Common myeloid progenitor, CD34-positive (primary cell): Measurements from ENCODE around the gene ZNF740. TPM values are rescaled to one million over a fixed set of nuclear protein-coding genes. Genes with fewer than 3 reads are reported as not detected.

Experiments used
- CTCF ChIA-PET: fragments of 350-600 bp; sonication (Branson Sonifier 250); formaldehyde crosslinking; loops from one replicate; lab custom pipeline; 2021; ENCODE audit warnings: antibody characterized with exemption; lab: Charles Lee
- POLR2A ChIA-PET: fragments of 350-600 bp; sonication (Branson Sonifier 250); formaldehyde crosslinking; loops from one replicate; lab custom pipeline; 2021; ENCODE audit warnings: antibody characterized with exemption; lab: Charles Lee
- DNase-seq, 3 donors: peaks; one replicate each; pipeline versions ENCODE4 v3.0.0 to v3.0.0-alpha.2; 2013
- H3K27ac ChIP-seq, 2 experiments: 1 replicate in 1 of 2; 2 replicates in 1 of 2; pipeline ENCODE4 v1.7.0; 2013; ENCODE audit warnings: inconsistent platforms in 2 of 2, low read length in 2 of 2, mild to moderate bottlenecking in 2 of 2, low read depth in 1 of 2, moderate library complexity in 1 of 2; ENCODE audit not compliant: severe bottlenecking in 2 of 2, insufficient read depth in 1 of 2, poor library complexity in 1 of 2
- H3K27me3 ChIP-seq, 5 experiments: replicated peaks in 2 of 5; 1 replicate in 3 of 5; 2 replicates in 2 of 5; pipeline versions ENCODE4 v1.6.1 to v1.7.0; 2013; ENCODE audit warnings: low read length in 4 of 5, mild to moderate bottlenecking in 2 of 5, moderate library complexity in 2 of 5, inconsistent platforms in 1 of 5; ENCODE audit not compliant: insufficient read depth in 5 of 5, control insufficient read depth in 4 of 5
- H3K36me3 ChIP-seq, 4 experiments: 1 replicate in 2 of 4; 2 replicates in 2 of 4; pipeline versions ENCODE4 v1.6.1 to v1.7.0; 2013; ENCODE audit warnings: low read length in 3 of 4, control low read depth in 1 of 4, mild to moderate bottlenecking in 1 of 4; ENCODE audit not compliant: control insufficient read depth in 4 of 4, insufficient read depth in 4 of 4
- H3K4me1 ChIP-seq, 4 experiments: 1 replicate in 3 of 4; 2 replicates in 1 of 4; pipeline versions ENCODE4 v1.6.1 to v1.7.1; 2013; ENCODE audit warnings: low read length in 3 of 4, mild to moderate bottlenecking in 3 of 4, control low read depth in 1 of 4, inconsistent platforms in 1 of 4, moderate library complexity in 1 of 4; ENCODE audit not compliant: control insufficient read depth in 4 of 4, insufficient read depth in 4 of 4; ENCODE audit errors: control extremely low read depth in 1 of 4
- H3K4me3 ChIP-seq, 7 experiments: 1 replicate in 4 of 7; 2 replicates in 3 of 7; pipeline versions ENCODE4 v1.5.1 to v1.7.0; 2013; ENCODE audit warnings: mild to moderate bottlenecking in 7 of 7, low read length in 6 of 7, moderate library complexity in 6 of 7, inconsistent platforms in 2 of 7, low read depth in 2 of 7, control low read depth in 1 of 7; ENCODE audit not compliant: insufficient read depth in 4 of 7, control insufficient read depth in 1 of 7; ENCODE audit errors: extremely low read depth in 1 of 7
- H3K9me3 ChIP-seq, 5 experiments: 1 replicate in 4 of 5; 2 replicates in 1 of 5; pipeline versions ENCODE4 v1.6.1 to v1.7.1; 2013; ENCODE audit warnings: low read length in 4 of 5, mild to moderate bottlenecking in 2 of 5, inconsistent platforms in 1 of 5, low read depth in 1 of 5, moderate library complexity in 1 of 5; ENCODE audit not compliant: control insufficient read depth in 4 of 5, insufficient read depth in 2 of 5; ENCODE audit errors: control extremely low read depth in 1 of 5
- WGBS: methylation state at CpG from one replicate; pipeline ENCODE4 v1.1.5; 2013; ENCODE audit not compliant: insufficient coverage; 5-methylcytosine and 5-hydroxymethylcytosine counted together
- polyA plus RNA-seq: library from polyadenylated mRNA; unstranded; fragments of 120-200 nt; gene quantifications from one replicate; pipeline ENCODE4 v1.2.1, GENCODE V29; 2013

Gene ZNF740
- 23.0 TPM for polyA plus RNA-seq

DNA sequence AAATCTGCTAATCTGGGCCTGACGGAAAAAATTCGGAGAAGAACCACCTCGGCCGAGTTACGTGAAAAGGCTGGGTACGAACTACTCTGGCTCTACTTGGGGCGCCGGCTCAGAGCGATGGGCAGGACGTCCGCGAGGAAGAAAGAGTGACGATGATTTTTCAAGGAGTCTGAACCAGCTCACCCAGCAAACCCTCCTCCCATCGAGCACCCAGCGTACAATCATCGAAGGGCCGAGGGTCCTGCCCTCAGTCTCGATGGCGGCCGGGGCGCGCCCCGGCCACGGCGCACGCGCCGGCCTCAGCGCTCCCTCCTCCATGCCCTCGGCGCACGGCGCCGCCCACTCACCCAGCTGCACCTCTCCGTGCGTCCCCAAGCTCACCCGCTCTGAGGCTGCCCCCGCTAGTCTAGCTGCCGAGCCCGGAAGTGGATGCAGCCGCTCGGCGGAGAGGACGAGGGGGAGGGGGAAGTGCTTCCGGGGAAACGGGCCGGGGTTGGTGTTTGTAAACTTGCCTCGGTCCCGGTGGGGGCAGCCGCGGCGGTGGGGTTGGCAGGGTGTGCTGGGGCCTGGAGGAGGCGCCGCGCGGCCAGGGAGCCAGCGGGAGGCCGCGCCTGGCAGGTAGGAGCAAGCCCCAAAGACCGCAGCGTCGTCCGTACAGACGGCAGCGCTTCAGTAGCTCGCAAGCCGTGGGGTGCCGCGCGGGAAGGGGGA lies at the start of gene ZNF740, which contains the start of gene CSAD:
ZNF740 (plus strand) TSS at position 503 of the 711 bp plus-strand sequence. CDS start 1,262 bp downstream, outside the sequence.
CSAD (minus strand) TSS at position 706 of the 711 bp plus-strand sequence. CDS start 7,455 bp downstream, outside the sequence.
- Histone ChIP-seq H3K27ac (peak within 1 kb of the TSS; percentile 74 to 90), H3K27me3 (no peaks in the 10 kb centered on the region), H3K36me3 (peaks cover 8 to 35% (median 24%) of the 10 kb centered on the region in 4 experiments), H3K4me1 (peaks cover 23 to 38% (median 32%) of the 10 kb centered on the region in 4 experiments), H3K9me3 (no peaks in the 10 kb centered on the region), H3K4me3 (peak within 1 kb of the TSS; percentile 51 to 87 (median 76))
- 0% methylated on average over 33 of the region's 70 CpGs for WGBS
- CTCF ChIA-PET: interaction anchor here (0.6 to 4.5 kb wide), 16 partner anchors 9 to 142 kb away, joined by 3 to 30 read pairs (median 4); partner anchors contain the start of gene ESPL1
- POLR2A ChIA-PET: interaction anchor here (0.5 to 0.7 kb wide), 4 partner anchors 81 to 1348 kb away, joined by 3 to 4 read pairs (median 4); no protein-coding TSS in a partner anchor
- peak; percentile 97 to 98 (median 98) for DNase-seq

DNA sequence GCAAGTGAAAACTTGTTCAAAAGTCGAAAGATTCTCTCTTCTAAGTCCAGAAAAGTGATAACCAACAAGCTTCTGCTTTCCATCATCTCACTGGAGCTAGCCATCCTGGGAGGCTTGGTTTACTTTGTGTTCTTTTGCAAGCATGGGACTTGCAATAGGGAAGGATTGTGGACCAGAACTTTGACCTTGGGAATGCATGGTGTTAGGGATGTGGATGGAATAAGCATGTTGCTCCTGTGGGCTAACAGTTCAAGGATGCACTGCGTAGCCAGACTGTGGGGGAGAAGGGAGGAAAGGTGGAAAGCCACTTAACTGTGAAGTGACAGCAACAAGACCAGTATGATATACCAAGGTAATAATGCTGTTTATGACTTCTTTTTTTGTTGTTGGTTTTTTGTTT lies 48.7 kb upstream of the ZNF740 start:
- POLR2A ChIA-PET: no interaction called here
- 100% methylated on average over 2 of the region's 2 CpGs for WGBS
- Histone ChIP-seq H3K27me3 (no peaks in the 10 kb centered on the region), H3K4me3 (no peak overlapping the region), H3K36me3 (no peaks in the 10 kb centered on the region), H3K4me1 (peaks cover 0 to 15% (median 2%) of the 10 kb centered on the region in 4 experiments), H3K9me3 (peaks cover 0 to 4% (median 2%) of the 10 kb centered on the region in 5 experiments), H3K27ac (no peak overlapping the region)
- DNase-seq: no peak
- CTCF ChIA-PET: interaction anchor here (0.7 to 0.9 kb wide), 2 partner anchors 26 to 65 kb away, joined by 3 to 4 read pairs; no protein-coding TSS in a partner anchor

DNA sequence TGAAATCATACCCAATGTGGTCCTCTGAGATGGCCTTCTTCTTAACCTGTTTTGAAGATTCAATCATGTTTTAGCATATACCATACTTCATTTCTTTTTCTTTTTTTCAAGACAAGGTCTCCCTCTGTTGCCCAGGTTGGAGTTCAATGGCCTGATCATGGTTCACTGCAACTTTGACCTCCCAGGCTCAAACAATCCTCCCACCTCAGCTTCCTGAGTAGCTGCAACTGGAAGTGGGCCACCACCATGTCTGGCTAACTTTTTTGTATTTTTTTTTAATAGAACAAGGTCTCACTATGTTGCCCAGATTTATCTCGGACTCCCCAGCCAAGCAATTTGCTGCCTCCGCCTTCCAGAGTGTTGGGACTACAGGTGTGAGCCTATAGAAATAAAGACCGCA lies 46.8 kb upstream of the ZNF740 start:
- DNase-seq: no peak
- Histone ChIP-seq H3K4me1 (peaks cover 0 to 9% (median 2%) of the 10 kb centered on the region in 4 experiments), H3K36me3 (no peaks in the 10 kb centered on the region), H3K27ac (no peak overlapping the region), H3K4me3 (no peak overlapping the region), H3K9me3 (peaks cover 0 to 8% (median 5%) of the 10 kb centered on the region in 5 experiments), H3K27me3 (no peaks in the 10 kb centered on the region)
- ChIA-PET CTCF (no interaction called here), POLR2A (no interaction called here)
- no CpG with 5 or more reads among the region's 3 CpGs for whole genome bisulfite sequencing

- ChIA-PET CTCF (no interaction called here), POLR2A (no interaction called here)
- no peaks in the 10 kb centered on the region for H3K36me3 ChIP-seq
- no peaks in the 10 kb centered on the region for H3K4me1 ChIP-seq
- H3K27me3 ChIP-seq: no peaks in the 10 kb centered on the region
- H3K4me3 ChIP-seq: no peak overlapping the region
- peaks cover 0 to 10% (median 6%) of the 10 kb centered on the region in 5 experiments for H3K9me3 ChIP-seq
- H3K27ac ChIP-seq: no peak overlapping the region
- WGBS: 97% methylated on average over 4 of the region's 4 CpGs
- no peak for DNase-seq
Measured at GRCh38 chr12:53143355-53143754, 37.2 kb upstream of the ZNF740 start.

DNA sequence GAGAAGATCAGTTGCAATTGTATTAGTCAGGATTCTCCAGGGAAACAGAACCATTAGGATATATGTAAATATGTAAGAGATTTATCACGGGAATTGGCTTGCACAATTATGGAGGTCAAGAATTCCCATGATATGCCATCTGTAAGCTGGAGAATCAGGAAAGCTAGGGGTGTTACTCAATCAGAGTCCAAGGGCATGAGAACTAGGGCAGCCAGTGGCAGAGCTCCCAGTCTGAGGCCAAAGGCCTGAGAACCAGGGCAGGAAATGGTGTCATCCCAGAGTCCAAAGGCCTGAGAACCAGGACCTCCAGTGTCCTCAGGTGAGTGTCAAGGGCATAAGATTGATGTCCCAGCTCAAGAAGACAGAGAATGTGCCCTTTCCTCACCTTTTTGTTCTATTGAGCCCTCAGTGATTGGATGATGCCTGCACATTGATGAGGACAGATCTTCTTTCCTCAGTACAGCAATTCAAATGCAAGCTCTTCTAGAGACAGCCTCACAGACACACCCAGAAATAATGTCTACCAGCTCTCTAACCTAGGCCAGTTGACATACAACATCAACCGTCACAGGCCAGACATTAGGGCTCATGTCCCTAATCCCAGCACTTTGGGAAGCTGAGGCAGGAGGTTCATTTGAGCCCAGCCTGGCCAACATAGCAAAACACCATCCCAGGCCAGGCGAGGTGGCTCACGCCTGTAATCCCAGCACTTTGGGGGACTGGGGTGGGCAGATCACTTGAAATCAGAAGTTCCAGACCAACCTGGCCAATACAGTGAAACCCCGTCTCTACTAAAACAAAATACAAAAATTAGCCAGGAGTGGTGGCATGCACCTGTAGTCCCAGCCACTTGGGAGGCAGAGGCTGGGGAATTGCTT lies 34.9 kb upstream of the ZNF740 start:
- Histone ChIP-seq H3K4me3 (no peak overlapping the region), H3K9me3 (no peaks in the 10 kb centered on the region), H3K4me1 (no peaks in the 10 kb centered on the region), H3K27me3 (no peaks in the 10 kb centered on the region), H3K36me3 (no peaks in the 10 kb centered on the region), H3K27ac (no peak overlapping the region)
- ChIA-PET CTCF (interaction anchor here (1.8 to 1.9 kb wide), 2 partner anchors 14 to 176 kb away, joined by 3 to 7 read pairs; partner anchors contain the start of gene AAAS), POLR2A (interaction anchor here (0.6 kb wide), 1 partner anchor 127 kb away, joined by 3 read pairs; no protein-coding TSS in a partner anchor)
- 100% methylated on average over 3 of the region's 5 CpGs for WGBS
- no peak for DNase-seq

DNA sequence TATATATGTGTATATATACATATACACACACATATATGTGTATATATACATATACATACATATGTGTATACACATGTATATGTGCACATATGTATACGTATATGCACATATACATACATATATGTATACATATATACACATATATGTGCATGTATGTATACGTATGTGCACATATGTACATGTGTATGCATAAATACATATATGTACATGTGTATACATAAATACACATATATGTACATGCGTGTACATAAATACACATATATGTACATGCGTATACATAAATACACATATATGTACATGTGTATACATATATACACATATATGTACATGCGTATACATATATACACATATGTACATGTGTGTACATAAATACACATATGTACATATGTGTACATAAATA lies 33.3 kb upstream of the ZNF740 start:
- Histone ChIP-seq H3K9me3 (no peaks in the 10 kb centered on the region), H3K36me3 (no peaks in the 10 kb centered on the region), H3K4me3 (no peak overlapping the region), H3K4me1 (no peaks in the 10 kb centered on the region), H3K27me3 (no peaks in the 10 kb centered on the region), H3K27ac (no peak overlapping the region)
- no peak for DNase-seq
- WGBS: no CpG with 5 or more reads among the region's 5 CpGs
- CTCF ChIA-PET: interaction anchor here (1.6 to 1.9 kb wide), 2 partner anchors 13 to 67 kb away, joined by 3 to 7 read pairs; no protein-coding TSS in a partner anchor
- POLR2A ChIA-PET: no interaction called here
